H1 (cell line): ENCODE measurements around the gene IL18RAP. TPM values are rescaled to one million over a fixed set of nuclear protein-coding genes. Genes with fewer than 3 reads are reported as not detected.

ENCODE experiments used
- BCL11A ChIP-seq, 2 experiments: IDR thresholded peaks; one replicate each; pipeline ENCODE4 v1.6.1; 2011; ENCODE audit warnings: low read depth in 2 of 2, low read length in 2 of 2, mild to moderate bottlenecking in 2 of 2
- CBX8 ChIP-seq: fragments of 300-800, 300-1000 bp; sonication (generic); IDR thresholded peaks from 2 replicates; pipeline ENCODE4 v1.7.1; 2016; ENCODE audit warnings: low read depth, low read length, borderline replicate concordance
- HDAC2 ChIP-seq, 2 experiments: fragments of 300-600 bp in 1 of 2; sonication (generic) in 1 of 2; IDR thresholded peaks; 2 replicates each; pipeline ENCODE4 v1.6.1; 2011 to 2012; ENCODE audit warnings: low read depth in 2 of 2, low read length in 2 of 2, mild to moderate bottlenecking in 2 of 2, moderate library complexity in 2 of 2, borderline replicate concordance in 1 of 2, inconsistent platforms in 1 of 2
- NRF1 ChIP-seq: IDR thresholded peaks from 2 replicates; pipeline ENCODE4 v1.6.1; 2011; ENCODE audit warnings: mild to moderate bottlenecking, low read depth, low read length, improper control_type of control experiment
- SUZ12 ChIP-seq: fragments of 200-600 bp; sonication (generic); IDR thresholded peaks from 2 replicates; pipeline ENCODE4 v1.6.1; 2012; ENCODE audit warnings: mild to moderate bottlenecking, inconsistent platforms, low read length, moderate library complexity, mixed read lengths
- ZNF274 ChIP-seq: IDR thresholded peaks from 2 replicates; pipeline ENCODE4 v1.7.0; 2012; ENCODE audit warnings: low read length, borderline replicate concordance; ENCODE audit errors: extremely low read depth
- polyA plus RNA-seq, 7 experiments: library from polyadenylated mRNA; depleted of rRNA in 3 of 7; stranded (reverse) in 5 of 7; unstranded in 2 of 7; fragments of >200 nt in 5 of 7; fragments of 200-250 nt in 2 of 7; gene quantifications; 1 replicate in 5 of 7; 2 replicates in 1 of 7; 4 replicates in 1 of 7; pipeline versions ENCODE4 v1.2.1 to v1.2.3, GENCODE V29; 2011 to 2013; ENCODE audit warnings: missing spikeins in 2 of 7, mixed read lengths in 2 of 7
- total RNA-seq: library from RNA; stranded (reverse); fragmentation: NEBNext Ultra II Directional; extraction: Animal tissue kit (Norgen Biotek cat#: 25700); gene quantifications from 2 replicates; pipeline ENCODE4 v1.2.1, GENCODE V29; 2021
- TF ChIP-seq, protein P1 (sequence below): IDR thresholded peaks from 2 replicates; pipeline ENCODE4 v1.6.1; 2012; ENCODE audit warnings: inconsistent platforms
- TF ChIP-seq, protein P2 (sequence below): IDR thresholded peaks from 2 replicates; pipeline ENCODE4 v1.6.1; 2011; ENCODE audit warnings: low read depth, mild to moderate bottlenecking, low read length; ENCODE audit not compliant: insufficient read depth

Gene IL18RAP
- total and polyA plus RNA-seq, 2 of the 8 experiments (the other 6 are each of a cell fraction or from before 2014, with no cell fraction given) = not detected

GRCh38 chr2:102412199-102412598 lies 10.8 kb upstream of the IL18RAP start (continued):
- TF ChIP-seq, protein P1, sequence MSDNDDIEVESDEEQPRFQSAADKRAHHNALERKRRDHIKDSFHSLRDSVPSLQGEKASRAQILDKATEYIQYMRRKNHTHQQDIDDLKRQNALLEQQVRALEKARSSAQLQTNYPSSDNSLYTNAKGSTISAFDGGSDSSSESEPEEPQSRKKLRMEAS = no peak
- TF ChIP-seq HDAC2 (IDR thresholded peaks at IDR 0.05; ENCODE audit: borderline replicate concordance in 1 of 2, low read depth in 2 of 2, low read length in 2 of 2) (no peak), SUZ12 (no peak), BCL11A (IDR thresholded peaks at IDR 0.05; ENCODE audit: low read depth in 2 of 2, low read length in 2 of 2) (no peak), NRF1 (no peak), CBX8 (no peak), ZNF274 (no peak)
- TF ChIP-seq, protein P2, sequence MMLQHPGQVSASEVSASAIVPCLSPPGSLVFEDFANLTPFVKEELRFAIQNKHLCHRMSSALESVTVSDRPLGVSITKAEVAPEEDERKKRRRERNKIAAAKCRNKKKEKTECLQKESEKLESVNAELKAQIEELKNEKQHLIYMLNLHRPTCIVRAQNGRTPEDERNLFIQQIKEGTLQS = no peak
- TF ChIP-seq, all 59 proteins: peak for 0
